ENCODE measurements around the gene C16orf92.
"Not testable (repeated sequence)": the region's sequence is repeated elsewhere in the genome, so short reads cannot be mapped to it uniquely, and the experiment has no call there.

The C16orf92 gene

DNA sequence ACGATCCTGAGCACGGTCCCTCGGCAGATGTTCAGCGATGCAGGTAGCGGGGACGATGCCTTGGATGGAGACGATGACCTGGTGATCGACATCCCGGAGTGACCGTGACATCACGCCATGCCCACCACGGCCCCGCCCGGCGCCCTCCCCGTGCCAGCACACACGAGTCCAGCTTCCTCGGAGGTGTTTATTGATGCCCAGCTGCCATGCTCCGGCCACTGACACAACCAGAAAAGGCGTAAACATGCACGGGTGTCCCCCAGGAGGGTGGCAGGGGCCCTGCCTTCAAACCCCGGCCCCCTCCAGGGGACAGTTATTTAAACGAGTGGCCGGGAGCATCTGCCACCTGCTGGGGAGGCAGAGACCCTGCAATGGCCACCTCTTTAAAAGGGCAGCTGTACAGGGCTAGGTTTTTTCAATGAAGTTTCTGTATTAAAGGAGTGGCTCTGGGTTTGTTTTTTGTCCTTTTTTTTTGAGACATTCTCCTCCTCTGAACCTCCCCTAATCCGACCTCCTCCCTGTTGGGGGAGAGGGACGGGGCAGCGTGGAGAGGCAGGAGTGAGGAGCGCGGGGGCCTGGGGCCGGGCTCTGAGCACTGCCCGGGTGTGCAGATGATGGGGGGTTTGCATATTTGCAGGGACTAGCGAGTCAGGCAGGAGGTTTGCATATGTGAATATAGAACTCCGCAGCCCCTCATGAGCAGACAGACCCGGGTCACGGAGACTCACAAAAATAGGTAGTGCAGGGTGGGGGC lies 17.5 kb upstream of the C16orf92 start:
- peak; percentile 48 for DNase-seq

DNA sequence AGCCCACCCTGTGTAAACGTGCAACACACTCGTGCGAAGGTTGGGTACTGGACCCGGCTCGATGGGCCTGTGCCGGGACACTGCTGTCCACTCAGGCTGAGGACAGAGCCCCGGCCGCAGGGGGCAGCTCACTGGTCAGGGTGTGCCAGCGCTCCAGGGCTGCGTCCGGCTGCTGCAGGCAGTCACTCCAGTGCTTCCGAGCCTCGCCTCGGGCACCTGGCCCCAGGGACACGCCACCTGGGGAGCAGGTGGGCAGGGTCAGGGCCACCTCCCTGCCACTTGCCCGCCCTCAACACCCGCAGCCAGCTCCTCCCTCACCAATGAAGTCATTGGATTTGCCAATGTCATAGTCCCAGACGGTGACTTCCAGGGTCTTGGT lies 16.9 kb upstream of the C16orf92 start:
- DNase-seq, result no peak

DNA sequence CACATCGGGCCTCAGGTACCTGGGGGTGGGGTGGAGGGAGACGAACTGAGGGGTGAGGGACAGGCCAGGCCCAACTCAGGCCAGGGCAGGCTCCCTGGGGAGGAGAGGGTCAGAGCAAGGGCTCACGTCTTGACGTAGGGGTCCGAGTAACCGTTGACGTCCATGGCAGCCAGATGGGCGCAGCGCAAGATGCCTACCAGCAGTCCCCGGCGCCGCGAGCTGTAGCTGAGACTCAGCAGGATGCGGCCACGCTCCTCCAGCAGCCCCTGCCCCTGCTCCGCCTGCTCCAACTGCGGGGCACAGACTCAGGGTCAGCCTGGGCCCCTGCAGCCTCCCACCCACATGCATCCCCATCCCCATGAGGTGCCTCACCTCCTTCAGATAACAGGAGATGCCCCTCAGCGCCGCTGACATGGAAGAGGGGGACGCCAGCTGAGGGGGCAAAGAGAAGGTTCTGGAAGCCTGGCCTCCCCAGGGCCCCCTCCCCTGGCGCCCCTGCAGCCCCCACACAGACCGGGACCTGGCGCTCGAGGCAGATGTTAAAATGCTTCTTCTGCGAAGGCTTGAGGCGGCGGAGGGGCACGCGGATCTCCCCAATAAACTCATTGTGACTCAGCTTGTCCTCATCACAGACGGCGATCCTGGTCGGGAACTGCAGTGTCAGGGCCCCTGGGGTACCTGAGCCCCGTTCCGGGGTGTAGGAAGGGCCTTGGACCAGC lies 16.2 kb upstream of the C16orf92 start:
- DNase-seq, result no peak

DNA sequence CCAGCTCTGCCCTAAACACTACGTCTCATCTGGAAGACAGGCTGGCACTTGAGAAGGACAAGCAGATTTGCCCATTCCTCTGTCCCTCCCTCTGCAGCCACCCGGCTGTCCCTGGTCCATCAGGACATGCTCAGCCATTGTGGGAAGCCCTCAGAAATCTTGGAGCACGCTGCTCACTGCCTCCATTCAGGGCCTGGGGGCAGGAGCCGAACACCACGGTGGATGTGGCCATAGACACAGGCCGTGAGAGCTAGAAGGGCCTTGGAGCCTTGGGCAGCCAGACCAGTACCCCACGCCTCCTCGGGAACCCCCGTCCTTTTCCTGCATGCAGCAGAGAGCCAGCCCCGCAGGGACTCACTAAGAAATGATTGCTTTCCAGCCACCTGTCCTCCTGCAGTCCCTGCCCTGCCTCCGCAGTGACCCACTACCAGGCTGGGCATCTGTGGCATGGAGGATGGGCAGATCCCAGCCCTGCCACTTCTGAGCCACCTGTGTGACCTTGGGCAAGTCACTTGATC lies 15.6 kb upstream of the C16orf92 start:
- no peak for DNase-seq

DNA sequence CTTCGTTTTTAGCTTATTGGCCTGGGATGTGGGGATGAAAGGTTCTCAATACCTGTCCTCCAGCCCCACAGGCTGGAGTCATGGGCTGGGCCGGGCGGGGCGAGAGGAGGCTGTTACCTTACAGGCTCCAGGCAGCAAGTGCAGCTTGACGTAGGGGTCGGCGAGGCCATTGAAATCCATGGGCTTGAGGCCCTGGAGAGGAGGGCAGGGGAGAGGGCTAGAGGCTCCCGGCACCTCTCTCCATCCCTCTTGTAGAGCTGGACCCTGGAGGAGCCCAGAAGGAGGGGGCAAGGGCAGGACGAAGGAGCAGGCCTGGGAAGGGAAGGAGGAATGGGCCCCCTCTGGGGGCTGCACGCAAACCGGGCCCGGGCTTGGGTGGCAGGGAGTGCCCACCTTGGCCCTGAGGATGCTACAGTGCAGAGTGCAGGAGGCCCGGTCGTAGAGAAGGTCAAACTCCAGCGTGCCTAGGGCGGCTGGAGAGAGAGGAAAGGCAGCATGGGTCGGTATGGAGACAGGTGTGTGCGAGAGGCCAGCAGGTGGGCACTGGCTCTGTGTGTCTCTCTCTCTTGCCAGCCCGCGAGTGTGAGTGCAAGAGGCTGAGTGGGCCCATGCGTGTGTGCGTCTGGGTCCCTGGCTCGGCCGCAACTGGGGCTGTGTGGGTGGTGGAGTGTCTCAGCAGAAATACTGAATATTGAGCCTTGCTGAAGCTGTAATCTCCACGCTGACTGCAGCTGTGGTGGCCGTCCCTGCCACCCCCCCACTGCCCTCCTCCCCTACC lies 13.7 kb upstream of the C16orf92 start:
- DNase-seq, result no peak

DNA sequence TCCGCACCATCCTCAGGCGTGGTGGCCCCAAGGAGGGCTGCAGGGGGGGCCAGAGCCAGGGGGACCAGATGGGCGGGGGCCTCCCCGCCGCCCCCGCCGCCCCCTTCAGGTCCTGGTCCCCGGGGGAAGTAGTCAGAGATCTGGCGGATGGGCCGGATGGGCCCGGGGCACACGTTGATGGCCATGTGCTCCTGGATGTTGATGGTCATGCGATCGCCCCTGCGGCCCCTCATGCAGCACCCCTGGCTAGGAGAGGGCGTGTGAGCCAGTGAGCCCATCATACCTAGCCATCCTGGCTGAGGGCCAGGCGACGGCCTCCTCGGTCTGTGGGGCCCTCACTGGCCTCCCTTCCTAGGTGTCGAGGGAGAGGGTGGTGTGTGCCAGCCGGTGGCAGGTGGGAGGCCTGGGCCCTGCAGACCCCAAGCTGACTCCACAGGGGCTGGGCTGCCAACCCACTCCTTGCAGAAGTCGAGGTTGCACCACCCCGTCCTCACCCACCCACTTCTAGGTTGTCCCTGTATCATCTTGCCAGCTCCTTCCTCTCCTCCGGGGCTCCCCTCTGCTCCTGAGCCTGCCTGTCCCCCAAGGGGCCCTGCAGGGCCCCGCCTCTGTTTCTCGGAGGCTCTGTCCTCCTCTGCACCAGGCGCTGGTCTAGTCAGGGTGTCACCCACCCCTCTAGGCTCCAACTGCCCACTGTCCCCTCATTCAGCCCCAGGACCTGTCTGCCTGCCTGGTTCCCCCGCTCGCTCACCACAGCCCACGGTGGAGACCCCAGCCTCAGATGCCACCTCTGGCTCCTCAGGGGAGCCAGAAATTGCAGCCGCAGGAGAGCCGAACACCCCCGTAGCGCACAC lies 12.8 kb upstream of the C16orf92 start:
- no peak for DNase-seq

DNA sequence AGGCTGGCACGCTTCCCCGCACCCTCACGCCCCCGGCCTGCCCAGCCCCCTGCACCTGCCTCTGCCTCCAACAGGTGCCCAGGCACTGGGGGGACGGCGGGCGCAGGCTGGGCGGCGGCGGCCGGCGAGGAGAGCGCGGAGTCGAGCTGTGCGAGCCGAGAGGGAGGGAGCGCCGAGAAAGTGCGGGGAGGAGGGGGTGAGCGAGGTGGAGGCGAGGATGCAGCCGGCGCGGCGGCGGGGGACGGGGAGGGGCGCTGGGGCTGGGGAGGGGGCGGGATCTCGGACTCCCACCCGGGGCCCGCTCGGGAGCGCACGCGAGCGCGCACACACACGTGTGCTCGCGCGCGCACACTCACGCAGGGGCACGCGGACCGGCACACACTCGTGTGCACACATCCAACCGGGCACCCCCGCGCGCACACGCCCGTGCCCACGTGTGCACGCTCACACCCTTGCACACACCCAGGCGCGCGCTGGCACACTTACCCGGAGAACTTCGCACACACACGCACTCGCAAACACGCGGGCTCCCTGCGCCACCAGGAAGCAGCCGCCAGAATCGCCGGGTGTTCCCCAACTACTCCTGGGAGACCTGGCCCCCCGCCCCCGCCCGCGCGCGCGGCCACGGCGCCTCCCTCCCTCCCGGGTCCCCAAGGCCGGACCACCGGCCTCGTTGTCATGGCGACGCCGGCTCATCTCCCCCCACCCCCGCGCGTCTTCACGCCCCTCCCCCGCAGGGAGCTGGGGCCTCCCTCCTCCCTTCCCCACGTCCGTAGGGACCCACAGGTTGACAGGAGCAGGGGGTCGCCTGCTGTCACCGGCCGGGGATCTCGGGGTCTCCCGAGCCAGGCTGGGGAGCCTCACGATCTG lies 11.9 kb upstream of the C16orf92 start, which contains the start of gene DOC2A:
TSS of gene DOC2A (minus strand) at position 184 of the 870 bp plus-strand sequence. CDS start 805 bp downstream, outside the sequence.
- DNase-seq, result peak; percentile 37

DNA sequence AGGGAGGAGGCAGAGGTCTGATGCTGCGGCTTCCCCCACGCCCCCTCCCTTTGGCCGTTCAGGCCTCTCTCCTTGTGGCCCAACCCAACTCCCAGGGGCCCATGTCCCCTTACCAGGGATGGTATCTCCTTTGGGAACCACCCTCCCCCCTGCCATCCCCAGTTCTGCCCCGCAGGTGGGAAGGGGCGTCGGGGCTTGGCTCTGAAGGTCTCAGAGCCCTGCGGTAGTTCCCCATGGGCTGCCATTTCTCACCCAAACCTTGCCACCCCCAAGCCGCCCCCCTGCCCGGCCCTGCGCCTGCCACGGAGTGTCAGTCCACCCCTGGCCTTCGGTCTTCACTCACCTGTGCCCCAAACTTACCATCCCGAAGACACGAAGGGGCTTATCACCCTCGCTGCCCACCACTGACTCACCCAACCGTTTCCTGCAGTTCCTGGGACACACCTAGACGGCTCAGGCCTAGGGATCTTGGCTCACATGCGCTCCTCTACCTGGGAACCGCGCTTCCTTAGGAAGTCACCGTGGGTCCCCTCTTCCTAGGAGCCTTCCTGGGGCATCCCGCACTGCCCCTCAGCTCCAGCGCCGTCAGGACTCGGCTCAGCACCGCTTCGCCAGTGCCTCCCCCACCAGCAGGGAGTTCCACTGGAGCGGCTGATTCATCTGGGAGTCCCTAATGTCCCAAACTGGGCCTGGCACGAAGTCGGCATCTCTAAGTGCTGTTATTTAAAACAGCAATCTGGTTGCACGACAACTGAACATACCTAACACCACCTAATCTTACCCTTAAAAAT lies 11.1 kb upstream of the C16orf92 start:
- no peak for DNase-seq

DNA sequence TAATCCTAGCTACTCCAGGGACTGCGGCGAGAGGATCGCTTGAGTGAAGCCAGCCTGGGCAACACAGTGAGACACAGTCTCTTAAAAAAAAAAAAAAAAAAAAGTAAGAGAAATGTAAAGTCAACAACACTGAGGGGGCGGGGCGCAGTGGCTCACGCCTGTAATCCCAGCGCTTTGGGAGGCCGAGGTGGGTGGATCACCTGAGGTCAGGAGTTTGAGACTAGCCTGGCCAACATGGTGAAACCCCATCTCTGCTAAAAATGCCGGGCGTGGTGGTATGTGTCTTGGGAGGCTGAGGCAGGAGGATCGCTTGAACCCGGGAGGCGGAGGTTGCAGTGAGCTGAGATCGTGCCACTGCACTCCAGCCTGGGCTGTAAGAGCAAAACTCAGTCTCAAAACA lies 10.4 kb upstream of the C16orf92 start:
- DNase-seq, result not testable (repeated sequence)

DNA sequence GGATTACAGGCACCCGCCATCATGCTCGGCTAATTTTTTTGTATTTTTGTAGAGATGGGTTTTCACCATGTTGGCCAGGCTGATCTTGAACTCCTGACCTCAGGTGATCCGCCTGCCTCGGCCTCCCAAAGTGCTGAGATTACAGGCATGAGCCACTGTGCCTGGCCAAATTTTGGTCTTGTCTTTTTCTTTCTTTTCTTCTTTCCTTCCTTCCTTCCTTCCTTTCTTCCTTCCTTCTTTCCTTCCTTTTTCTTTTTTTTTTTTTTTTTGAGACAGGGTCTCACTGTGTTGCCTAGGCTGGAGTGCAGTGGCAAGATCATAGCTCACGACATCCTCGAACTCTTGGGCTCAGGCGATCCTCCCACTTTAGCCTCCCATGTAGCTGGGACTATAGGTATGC lies 7.5 kb upstream of the C16orf92 start:
- DNase-seq, result not testable (repeated sequence)

DNA sequence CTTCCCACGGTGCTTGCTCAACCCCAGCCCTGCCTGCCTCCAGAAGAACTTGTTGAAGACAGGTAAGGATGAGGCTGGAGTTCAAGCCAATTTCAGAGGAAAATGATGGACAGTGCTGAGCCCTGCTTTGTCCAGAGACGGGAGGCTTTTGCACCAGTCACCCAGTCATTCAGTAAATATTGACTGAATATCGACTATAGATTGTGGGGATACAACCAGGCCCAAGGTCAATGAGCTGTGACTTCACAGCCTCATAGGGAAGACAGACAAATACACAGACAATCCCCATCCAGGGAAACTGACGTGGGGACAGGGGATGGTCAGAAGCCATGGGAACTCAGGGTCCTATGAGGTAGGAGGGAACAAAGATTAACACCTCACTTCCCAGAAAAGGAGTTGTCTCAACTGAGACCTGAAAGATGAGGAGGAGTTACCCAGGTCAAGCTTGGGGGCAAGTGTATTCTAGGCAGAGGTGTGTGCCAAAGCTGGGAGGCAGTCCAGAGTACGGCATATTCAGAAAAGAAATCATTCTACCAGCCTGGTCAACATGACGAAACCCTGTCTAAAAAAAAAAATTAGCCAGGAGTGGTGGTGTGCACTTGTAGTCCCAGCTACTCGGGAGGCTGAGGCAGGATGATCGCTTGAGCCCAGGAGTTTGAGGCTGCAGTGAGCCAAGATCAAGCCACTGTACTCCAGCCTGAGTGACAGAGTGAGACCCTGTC lies 6.3 kb upstream of the C16orf92 start:
- no peak for DNase-seq

DNA sequence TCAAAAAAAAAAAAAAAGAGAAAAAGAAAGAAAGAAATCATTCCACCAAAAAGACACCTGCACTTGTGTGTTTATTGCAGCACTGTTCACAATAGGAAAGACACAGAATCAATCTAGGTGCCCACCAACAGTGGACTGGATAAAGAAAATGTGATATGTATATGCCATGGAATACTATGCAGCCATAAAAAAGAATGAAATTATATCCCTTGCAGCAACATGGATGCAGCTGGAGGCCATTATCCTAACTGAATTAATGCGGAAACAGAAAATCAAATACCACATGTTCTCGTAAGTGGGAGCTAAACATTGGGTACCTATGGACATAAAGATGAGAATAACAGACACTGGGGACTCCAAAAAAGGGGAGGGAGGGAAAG lies 5.7 kb upstream of the C16orf92 start:
- DNase-seq, result no peak

DNA sequence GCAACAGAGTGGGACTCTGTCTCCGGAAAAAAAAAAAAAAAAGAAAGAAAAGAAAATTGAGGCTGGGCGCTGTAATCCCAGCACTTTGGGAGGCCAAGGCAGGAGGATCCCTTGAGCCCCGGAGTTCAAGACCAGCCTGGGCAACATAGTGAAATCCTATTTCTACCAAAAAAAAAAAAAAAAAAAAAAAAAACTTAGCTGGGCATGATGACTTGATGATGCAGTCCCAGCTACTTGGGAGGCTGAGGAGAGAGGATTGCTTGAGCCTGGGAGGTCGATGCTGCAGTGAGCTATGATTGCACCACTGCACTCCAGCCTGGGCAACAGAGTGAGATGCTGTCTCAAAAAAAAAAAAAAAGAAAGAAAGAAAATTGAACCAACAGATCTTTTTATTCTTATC lies 5.1 kb upstream of the C16orf92 start:
- not testable (repeated sequence) for DNase-seq

DNA sequence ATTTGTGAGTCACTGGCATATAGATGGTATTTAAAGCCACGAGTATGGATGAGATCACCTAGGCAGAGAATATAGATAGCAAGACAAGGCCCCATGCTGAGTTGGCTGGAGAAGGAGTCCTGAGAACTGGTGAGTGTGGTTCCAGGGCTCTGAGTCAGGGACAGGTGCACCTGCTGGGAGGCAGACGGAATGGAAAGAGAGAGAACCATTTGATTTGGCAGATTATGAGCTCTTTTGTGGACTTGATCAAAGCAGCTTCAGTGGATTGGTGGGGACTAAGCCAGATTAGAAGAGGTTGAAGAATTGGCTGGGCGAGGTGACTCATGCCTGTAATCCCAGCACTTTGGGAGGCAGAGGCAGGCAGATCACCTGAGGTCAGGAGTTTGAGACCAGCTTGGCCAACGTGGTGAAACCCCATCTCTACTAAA lies 4.3 kb upstream of the C16orf92 start:
- no peak for DNase-seq

DNA sequence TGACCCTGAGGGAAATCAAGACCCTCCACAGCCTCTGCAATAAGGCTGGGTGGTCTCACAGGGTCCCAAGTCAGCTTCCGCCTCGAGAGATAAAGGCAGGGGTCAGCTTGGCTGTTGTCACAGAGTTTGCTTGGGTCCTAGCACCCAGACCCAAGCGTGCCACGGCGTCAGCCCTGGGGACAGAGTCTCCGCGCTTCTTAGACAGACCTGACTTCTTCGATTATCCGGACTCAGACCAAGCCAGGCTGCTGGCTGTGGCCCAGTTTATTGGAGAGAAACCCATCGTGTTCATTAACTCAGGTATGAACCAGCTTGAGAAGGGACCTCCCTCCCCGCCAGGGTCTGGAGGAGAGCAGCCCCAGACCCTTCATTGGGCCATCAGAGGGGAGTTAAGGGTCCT lies 588 bp downstream of the C16orf92 start:
- no peak for DNase-seq

DNA sequence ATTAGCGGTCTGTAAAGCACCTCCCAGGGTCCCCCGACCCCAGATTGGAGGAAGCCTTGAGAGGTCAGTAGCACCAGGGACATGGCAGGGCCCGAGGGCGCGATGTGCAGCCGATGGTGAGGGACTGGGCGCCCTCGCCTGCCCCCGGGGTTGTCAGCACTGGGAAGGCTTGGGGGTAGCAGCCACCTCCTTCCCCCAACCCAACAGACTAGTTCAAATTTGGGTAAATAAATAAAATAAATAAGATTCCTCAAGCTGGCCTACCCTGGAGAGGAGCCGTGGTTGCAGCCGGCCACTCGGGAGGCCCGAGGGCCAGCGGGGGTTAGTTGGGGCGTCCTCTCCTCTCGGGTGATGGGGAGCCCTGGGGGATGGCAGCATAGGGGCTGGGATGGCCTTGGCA lies 1.5 kb downstream of the C16orf92 start:
- DNase-seq, result no peak

DNA sequence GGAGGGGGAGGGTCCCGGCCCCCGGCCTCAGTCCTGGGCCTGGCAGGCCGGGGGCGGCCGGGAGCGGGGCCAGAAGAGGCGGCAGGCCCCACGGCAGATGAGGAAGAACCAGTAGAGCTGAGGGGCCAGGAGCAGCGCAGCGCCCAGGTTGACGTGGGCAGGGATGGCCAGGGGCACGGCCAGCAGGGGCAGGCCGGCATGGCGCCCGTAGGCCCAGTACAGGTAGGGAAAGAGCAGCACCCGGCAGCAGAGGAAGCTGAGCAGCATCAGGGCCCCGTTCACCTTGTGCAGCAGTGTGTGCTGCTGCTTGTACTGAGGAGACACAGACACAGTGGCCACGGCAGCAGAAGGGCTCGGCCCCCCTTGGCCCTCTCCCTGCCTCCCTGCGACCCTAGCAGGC lies 2.2 kb downstream of the C16orf92 start:
- DNase-seq, result no peak

DNA sequence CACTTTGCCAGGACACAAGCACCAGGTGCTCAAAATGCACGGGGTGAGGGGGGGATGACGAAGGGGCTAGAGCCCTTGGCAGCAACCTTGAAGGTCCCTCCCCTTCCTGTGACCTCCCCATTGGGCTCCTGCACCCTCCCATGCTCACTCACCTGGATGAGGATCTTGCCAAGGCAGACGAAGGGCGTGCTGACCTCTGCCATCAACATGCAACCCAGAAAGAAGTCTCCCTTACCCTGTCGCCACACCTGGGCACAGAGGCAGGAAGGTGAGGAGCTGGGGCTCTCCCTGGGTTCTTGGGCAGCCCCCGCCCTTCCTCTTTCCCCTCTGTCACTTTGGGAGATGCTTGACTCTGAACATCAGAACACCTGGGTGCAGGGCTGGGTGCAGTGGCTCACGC lies 2.6 kb downstream of the C16orf92 start:
- no peak for DNase-seq

DNA sequence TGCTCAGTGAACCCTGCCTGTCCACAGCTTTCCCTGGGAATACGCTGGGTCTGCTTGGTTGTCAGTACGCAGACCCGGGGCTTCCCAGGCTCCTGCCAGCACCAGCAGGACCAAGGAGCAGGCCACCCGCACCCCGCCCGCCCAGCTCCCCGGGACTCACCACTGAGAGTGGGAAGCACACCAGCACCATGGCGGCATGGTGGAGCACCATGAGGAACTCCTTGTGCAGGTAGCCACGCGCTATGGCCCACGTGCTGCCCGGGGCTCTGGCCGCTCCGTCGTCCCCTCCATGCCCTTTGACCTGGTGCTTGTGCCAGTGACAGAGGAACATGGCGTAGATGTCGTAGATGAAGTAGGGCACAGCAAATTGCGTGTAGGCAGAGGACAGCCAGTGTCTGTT lies 3.5 kb downstream of the C16orf92 start:
- DNase-seq, result no peak
